Nephron (organoid): Measurements from ENCODE around the gene TEC.
A peak's percentile ranks its signal among the peaks of the same experiment; 100 is the strongest.

Source experiments
- H3K27ac Mint-ChIP-seq, 3 experiments: 2 replicates each; pipeline ENCODE4 v1.8.0; 2020; ENCODE audit warnings: mixed read lengths in 3 of 3, mild to moderate bottlenecking in 2 of 3, moderate library complexity in 1 of 3
- H3K27me3 Mint-ChIP-seq: 2 replicates; pipeline ENCODE4 v1.8.0; 2021; ENCODE audit warnings: low read depth, mild to moderate bottlenecking, moderate library complexity, mixed read lengths
- H3K36me3 Mint-ChIP-seq: 2 replicates; pipeline ENCODE4 v1.8.0; 2020; ENCODE audit warnings: low read depth, mixed read lengths
- H3K4me1 Mint-ChIP-seq: 2 replicates; pipeline ENCODE4 v1.8.0; 2020; ENCODE audit warnings: mixed read lengths
- H3K4me3 Mint-ChIP-seq, 3 experiments: 2 replicates each; pipeline ENCODE4 v1.8.0; 2020; ENCODE audit warnings: mild to moderate bottlenecking in 3 of 3, mixed read lengths in 3 of 3, moderate library complexity in 2 of 3
- H3K9me3 Mint-ChIP-seq: 2 replicates; pipeline ENCODE4 v1.8.0; 2020; ENCODE audit warnings: mixed read lengths
- CTCF ChIP-seq, 3 experiments: fragments of 200-600 bp; sonication (generic); IDR thresholded peaks; one replicate each; pipeline ENCODE4 v1.5.0; 2021; ENCODE audit warnings: antibody characterized with exemption in 3 of 3; ENCODE audit not compliant: unreplicated experiment in 3 of 3

Gene TEC

GRCh38 chr4:48138936-48139335 is 130.7 kb downstream of the TEC start:
- Mint-ChIP-seq H3K4me3 (no peak overlapping the region), H3K27ac (no peak overlapping the region), H3K27me3 (no peaks in the 10 kb centered on the region), H3K36me3 (peaks cover 4% of the 10 kb centered on the region), H3K9me3 (no peaks in the 10 kb centered on the region), H3K4me1 (peaks cover 1% of the 10 kb centered on the region)
- TF ChIP-seq CTCF (IDR thresholded peaks at IDR 0.05; ENCODE audit: unreplicated experiment in 3 of 3) = no peak

GRCh38 chr4:48138511-48138910 is 131.1 kb downstream of the TEC start:
- Mint-ChIP-seq H3K36me3 (peaks cover 4% of the 10 kb centered on the region), H3K9me3 (no peaks in the 10 kb centered on the region), H3K27ac (no peak overlapping the region), H3K4me3 (no peak overlapping the region), H3K27me3 (no peaks in the 10 kb centered on the region), H3K4me1 (peaks cover 5% of the 10 kb centered on the region)
- TF ChIP-seq CTCF (IDR thresholded peaks at IDR 0.05; ENCODE audit: unreplicated experiment in 3 of 3) = no peak

- H3K27me3 Mint-ChIP-seq = no peaks in the 10 kb centered on the region
- H3K36me3 Mint-ChIP-seq = peaks cover 4% of the 10 kb centered on the region
- no peak overlapping the region for H3K4me3 Mint-ChIP-seq
- no peak for TF ChIP-seq CTCF (IDR thresholded peaks at IDR 0.05; ENCODE audit: unreplicated experiment in 3 of 3)
- H3K27ac Mint-ChIP-seq = no peak overlapping the region
- peaks cover 6% of the 10 kb centered on the region for H3K4me1 Mint-ChIP-seq
- H3K9me3 Mint-ChIP-seq = no peaks in the 10 kb centered on the region
These were observed 131.8 kb downstream of the TEC start for GRCh38 chr4:48137846-48138245.

GRCh38 chr4:48134081-48134480 is 135.6 kb downstream of the TEC start, which contains the start of gene TXK:
Gene TXK, minus strand, starts transcription at chr4:48134250. Its CDS starts 80 bp downstream, at chr4:48134170.
- H3K27ac Mint-ChIP-seq = peak within 1 kb of the TSS in 1 of 3 experiments; percentile 13
- peaks cover 13% of the 10 kb centered on the region for H3K4me1 Mint-ChIP-seq
- no peaks in the 10 kb centered on the region for H3K9me3 Mint-ChIP-seq
- no peak within 1 kb of the TSS for H3K4me3 Mint-ChIP-seq
- TF ChIP-seq CTCF (IDR thresholded peaks at IDR 0.05; ENCODE audit: unreplicated experiment in 3 of 3) = no peak
- peaks cover 4% of the 10 kb centered on the region for H3K36me3 Mint-ChIP-seq
- no peaks in the 10 kb centered on the region for H3K27me3 Mint-ChIP-seq

- Mint-ChIP-seq H3K36me3 (peaks cover 4% of the 10 kb centered on the region), H3K27ac (peak overlapping the region in 1 of 3 experiments; percentile 13), H3K4me1 (peaks cover 14% of the 10 kb centered on the region), H3K9me3 (no peaks in the 10 kb centered on the region), H3K4me3 (no peak overlapping the region), H3K27me3 (peaks cover under 1% of the 10 kb centered on the region)
- TF ChIP-seq CTCF (IDR thresholded peaks at IDR 0.05; ENCODE audit: unreplicated experiment in 3 of 3) = no peak
These were observed 136.0 kb downstream of the TEC start for GRCh38 chr4:48133669-48134068.

GRCh38 chr4:48131736-48132135 is 137.9 kb downstream of the TEC start:
- H3K4me1 Mint-ChIP-seq = peaks cover 23% of the 10 kb centered on the region
- TF ChIP-seq CTCF (IDR thresholded peaks at IDR 0.05; ENCODE audit: unreplicated experiment in 3 of 3) = no peak
- H3K27me3 Mint-ChIP-seq = peaks cover 3% of the 10 kb centered on the region
- H3K9me3 Mint-ChIP-seq = no peaks in the 10 kb centered on the region
- H3K27ac Mint-ChIP-seq = peak overlapping the region in 1 of 3 experiments; percentile 16
- no peak overlapping the region for H3K4me3 Mint-ChIP-seq
- H3K36me3 Mint-ChIP-seq = peaks cover 4% of the 10 kb centered on the region
